Effector memory CD4-positive, alpha-beta T cell (primary cell): Measurements from ENCODE around the gene DPPA4.
"Not testable (repeated sequence)": the region's sequence is repeated elsewhere in the genome, so short reads cannot be mapped to it uniquely, and the experiment has no call there.

Source experiments
- DNase-seq, 3 donors: peaks; one replicate each; pipeline ENCODE4 v3.0.0-alpha.2; 2020
- H3K27ac ChIP-seq: 2 replicates; pipeline ENCODE4 v1.7.0; 2013; ENCODE audit warnings: mild to moderate bottlenecking, low read length, moderate library complexity; ENCODE audit not compliant: insufficient read depth, poor library complexity, severe bottlenecking
- H3K27me3 ChIP-seq: replicated peaks from 2 replicates; pipeline ENCODE4 v1.7.0; 2013; ENCODE audit warnings: mild to moderate bottlenecking, low read length; ENCODE audit not compliant: insufficient read depth, control insufficient read depth, poor library complexity, severe bottlenecking
- H3K36me3 ChIP-seq: 2 replicates; pipeline ENCODE4 v1.7.0; 2013; ENCODE audit warnings: mild to moderate bottlenecking, low read length, moderate library complexity; ENCODE audit not compliant: control insufficient read depth, insufficient read depth
- H3K4me1 ChIP-seq: 2 replicates; pipeline ENCODE4 v1.7.0; 2013; ENCODE audit warnings: low read length, mild to moderate bottlenecking; ENCODE audit not compliant: control insufficient read depth, insufficient read depth, poor library complexity, severe bottlenecking
- H3K4me3 ChIP-seq: 2 replicates; pipeline ENCODE4 v1.7.0; 2013; ENCODE audit warnings: low read length, low read depth, mild to moderate bottlenecking; ENCODE audit not compliant: insufficient read depth, poor library complexity, severe bottlenecking
- H3K9me3 ChIP-seq: 2 replicates; pipeline ENCODE4 v1.7.0; 2013; ENCODE audit warnings: mild to moderate bottlenecking, low read length, moderate library complexity; ENCODE audit not compliant: control insufficient read depth

Gene DPPA4

DNA sequence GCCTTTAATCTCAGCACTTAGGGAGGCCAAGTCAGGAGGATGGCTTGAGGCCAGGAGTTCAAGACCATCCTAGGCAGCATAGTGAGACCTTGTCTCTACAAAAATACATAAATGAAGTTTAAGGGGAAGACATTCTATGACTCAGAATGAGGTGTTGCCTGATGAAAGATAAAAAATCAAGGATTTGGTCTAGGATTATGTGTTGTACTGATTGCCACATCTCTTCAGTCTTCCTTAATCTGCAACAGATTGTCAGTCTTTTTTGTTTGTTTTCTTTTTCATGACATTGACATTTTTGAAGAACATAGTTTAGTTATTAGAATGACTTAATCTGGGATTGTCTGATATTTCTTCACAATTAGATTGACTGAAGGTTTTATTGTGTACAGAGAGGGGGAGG is 26.3 kb upstream of the DPPA4 start:
- Histone ChIP-seq H3K27me3 (no peaks in the 10 kb centered on the region), H3K4me3 (no peak overlapping the region), H3K4me1 (no peaks in the 10 kb centered on the region), H3K9me3 (no peaks in the 10 kb centered on the region), H3K36me3 (no peaks in the 10 kb centered on the region), H3K27ac (no peak overlapping the region)
- DNase-seq, result no peak

DNA sequence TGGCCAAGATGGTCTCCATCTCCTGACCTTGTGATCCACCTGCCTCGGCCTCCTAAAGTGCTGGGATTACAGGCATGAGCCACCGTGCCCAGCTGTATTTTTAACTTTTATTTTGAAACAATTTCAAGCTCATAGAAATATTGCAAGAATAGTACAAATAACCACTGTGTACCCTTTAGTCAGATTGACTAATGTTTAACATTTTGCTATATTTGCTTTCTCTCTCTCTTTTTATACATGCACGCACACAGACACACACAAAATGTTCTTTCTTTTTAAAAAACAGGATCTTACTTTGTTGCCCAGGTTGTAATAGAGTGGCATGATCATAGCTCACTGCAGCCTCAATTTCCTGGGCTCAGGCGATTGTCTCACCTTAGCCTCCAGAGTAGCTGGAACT is 25.5 kb upstream of the DPPA4 start:
- Histone ChIP-seq H3K27ac (no peak overlapping the region), H3K9me3 (no peaks in the 10 kb centered on the region), H3K4me1 (no peaks in the 10 kb centered on the region), H3K4me3 (no peak overlapping the region), H3K27me3 (no peaks in the 10 kb centered on the region), H3K36me3 (no peaks in the 10 kb centered on the region)
- no peak for DNase-seq

DNA sequence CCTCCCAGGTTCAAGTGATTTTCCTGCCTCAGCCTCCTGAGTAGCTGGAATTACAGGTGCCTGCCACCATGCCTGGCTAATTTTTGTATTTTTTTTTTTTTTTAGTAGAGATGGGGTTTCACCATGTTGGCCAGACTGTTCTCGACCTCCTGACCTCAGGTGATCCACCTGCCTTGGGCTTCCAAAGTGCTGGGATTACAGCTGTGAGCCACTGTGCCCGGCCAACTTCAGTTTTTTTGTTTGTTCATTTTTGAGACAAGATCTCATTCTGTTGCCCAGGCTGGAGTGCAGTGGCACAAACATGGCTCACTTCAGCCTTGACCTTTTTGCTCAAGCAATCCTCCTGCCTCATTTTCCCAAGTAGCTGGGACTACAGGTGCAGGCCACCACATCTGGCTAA is 21.5 kb upstream of the DPPA4 start:
- not testable (repeated sequence) for H3K27ac ChIP-seq, H3K27me3 ChIP-seq, H3K4me3 ChIP-seq, H3K36me3 ChIP-seq, DNase-seq, H3K4me1 ChIP-seq, H3K9me3 ChIP-seq

DNA sequence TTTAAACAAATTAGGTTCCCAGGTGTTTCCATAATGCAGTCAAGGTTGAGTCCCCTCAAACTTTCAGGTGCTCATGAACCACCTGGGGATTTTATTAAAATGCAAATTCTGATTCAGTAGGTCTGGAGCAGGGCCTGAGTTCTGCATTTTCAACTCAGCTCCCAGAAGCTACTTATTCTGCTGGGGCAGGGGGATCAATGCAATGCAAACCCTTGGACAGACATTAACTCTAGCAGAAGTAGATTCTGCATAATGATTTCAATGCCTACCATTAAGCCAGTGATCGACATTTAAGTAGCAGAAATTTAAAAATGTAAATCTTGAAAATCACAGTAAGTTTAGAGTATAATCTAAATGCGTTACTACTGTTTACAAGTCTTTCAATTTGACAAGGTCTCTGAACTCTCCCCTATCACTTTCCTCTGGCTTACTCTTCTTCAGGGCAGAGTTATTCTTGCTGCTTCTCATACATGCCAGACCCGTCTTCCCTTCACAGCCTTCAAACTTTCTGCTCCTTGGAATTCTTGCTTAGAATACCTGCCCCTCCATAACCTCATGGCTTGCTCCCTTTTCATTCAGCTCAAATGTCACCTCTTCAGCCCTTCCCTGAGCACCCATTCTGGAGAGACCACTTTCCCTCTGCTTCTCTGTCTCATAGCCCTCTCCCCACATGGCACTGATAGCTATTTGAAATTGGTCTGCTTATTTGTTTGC is 19.3 kb upstream of the DPPA4 start:
- no peak overlapping the region for H3K27ac ChIP-seq
- no peak overlapping the region for H3K4me3 ChIP-seq
- H3K36me3 ChIP-seq, result no peaks in the 10 kb centered on the region
- no peaks in the 10 kb centered on the region for H3K9me3 ChIP-seq
- no peaks in the 10 kb centered on the region for H3K27me3 ChIP-seq
- DNase-seq, result no peak
- no peaks in the 10 kb centered on the region for H3K4me1 ChIP-seq

DNA sequence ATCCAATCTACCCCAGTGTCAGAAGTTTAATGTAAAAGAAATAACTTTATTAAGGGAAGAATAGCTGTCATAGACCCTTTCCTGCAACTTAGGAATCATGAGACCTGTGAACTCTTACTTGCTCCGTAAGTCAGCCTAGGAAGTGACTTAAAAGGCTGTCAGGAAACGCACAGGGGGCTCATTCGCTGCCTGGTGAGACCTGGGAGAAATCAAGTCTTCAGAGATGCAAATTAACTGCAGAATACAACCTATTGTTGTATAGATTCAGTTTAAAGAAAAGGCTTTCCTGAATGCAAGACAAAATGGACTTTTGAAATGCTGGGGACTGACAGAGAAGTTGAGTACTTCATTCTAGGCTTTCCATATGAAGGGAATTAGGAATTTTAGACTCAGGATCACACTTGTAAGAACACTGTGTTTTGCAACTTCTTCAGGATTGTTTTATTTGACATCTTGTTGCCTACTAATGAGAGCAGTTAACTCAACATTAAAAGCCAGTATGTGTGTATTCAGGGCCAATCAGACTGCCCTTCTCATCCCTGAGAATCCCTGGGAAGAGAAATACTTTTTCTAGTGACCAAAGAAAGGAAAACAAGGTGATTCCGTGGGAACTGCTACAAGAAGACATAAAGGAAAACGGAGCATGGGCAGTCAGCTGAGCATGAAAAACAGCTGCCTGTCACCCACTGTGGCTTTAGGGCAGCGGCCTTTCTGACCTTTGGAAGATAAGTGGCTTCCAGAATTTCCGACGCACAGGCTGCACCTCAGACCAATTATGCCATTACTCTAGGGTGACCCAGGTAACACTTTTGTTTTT is 18.5 kb upstream of the DPPA4 start:
- no peak overlapping the region for H3K27ac ChIP-seq
- H3K9me3 ChIP-seq, result no peaks in the 10 kb centered on the region
- no peak for DNase-seq
- H3K4me3 ChIP-seq, result no peak overlapping the region
- no peaks in the 10 kb centered on the region for H3K4me1 ChIP-seq
- H3K36me3 ChIP-seq, result no peaks in the 10 kb centered on the region
- H3K27me3 ChIP-seq, result no peaks in the 10 kb centered on the region

DNA sequence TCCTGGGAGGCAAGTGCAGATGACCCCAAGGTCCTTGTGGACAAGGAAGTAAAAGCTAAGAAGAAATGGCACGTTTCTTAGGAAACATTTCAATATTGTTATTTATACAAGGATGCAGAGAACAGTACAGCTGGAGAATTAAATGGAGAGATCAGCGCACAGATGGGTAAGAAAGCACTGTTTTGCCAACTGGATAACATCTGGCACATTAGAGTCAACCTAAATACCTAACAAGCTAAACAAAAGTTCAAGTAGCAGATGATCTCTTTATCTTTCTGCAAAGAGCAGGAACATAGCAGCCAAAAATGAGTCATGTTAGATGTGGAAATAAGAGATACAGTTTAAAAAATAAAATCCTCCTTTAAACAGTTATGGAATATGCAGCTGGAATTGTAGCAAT is 15.7 kb upstream of the DPPA4 start:
- Histone ChIP-seq H3K9me3 (no peaks in the 10 kb centered on the region), H3K27me3 (no peaks in the 10 kb centered on the region), H3K27ac (no peak overlapping the region)

DNA sequence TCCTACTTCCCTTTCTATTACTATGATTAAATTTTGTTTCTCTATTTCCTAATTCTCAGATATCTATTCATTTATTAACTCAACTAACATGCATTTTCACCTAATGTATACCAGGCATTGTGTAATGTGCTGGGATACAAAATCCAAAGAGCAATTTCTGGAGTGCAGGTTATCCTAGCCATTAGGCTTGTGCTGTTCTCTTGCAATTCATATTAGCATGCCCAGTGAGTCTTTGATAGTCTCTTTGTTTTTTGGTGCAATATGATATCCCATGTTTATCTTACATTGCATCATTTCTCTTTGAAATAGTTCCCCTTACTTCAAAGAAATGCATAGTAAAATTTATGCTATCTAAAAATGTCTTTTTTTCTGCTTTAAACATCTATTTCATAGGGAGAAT is 13.9 kb upstream of the DPPA4 start:
- DNase-seq, result no peak
- Histone ChIP-seq H3K4me3 (no peak overlapping the region), H3K36me3 (no peaks in the 10 kb centered on the region), H3K9me3 (no peaks in the 10 kb centered on the region), H3K27me3 (no peaks in the 10 kb centered on the region), H3K4me1 (no peaks in the 10 kb centered on the region), H3K27ac (no peak overlapping the region)

More for the DNA sequence above, 15.7 kb upstream of the DPPA4 start:
- Histone ChIP-seq H3K4me1 (no peaks in the 10 kb centered on the region), H3K36me3 (no peaks in the 10 kb centered on the region), H3K4me3 (no peak overlapping the region)
- DNase-seq, result no peak

DNA sequence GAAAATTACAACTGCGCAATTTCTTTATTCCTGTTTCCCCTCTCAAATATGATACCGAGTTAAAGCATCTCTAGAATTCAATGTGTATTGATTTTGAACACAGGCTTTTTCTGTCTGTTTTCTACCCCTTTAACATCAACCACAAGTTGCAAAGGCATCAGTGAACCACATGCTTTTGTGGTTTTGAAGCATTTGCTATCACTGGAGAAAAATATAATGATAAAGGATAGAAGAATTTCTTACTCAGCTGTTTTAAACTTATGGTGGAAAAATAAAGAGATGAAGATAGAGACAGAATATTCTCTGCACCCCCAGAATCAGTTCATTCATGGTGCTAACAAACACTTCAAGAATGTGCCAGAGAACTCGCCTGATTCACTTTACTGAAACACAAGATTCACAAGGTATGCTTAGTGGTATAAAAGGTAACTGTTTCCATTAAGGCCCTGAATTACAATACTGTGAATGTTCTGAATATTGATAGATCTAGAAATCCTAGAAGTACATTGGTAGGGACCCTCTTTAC is 9.5 kb upstream of the DPPA4 start:
- no peaks in the 10 kb centered on the region for H3K36me3 ChIP-seq
- DNase-seq, result no peak
- H3K27ac ChIP-seq, result no peak overlapping the region
- no peaks in the 10 kb centered on the region for H3K27me3 ChIP-seq
- H3K4me3 ChIP-seq, result no peak overlapping the region
- H3K4me1 ChIP-seq, result no peaks in the 10 kb centered on the region
- H3K9me3 ChIP-seq, result no peaks in the 10 kb centered on the region

DNA sequence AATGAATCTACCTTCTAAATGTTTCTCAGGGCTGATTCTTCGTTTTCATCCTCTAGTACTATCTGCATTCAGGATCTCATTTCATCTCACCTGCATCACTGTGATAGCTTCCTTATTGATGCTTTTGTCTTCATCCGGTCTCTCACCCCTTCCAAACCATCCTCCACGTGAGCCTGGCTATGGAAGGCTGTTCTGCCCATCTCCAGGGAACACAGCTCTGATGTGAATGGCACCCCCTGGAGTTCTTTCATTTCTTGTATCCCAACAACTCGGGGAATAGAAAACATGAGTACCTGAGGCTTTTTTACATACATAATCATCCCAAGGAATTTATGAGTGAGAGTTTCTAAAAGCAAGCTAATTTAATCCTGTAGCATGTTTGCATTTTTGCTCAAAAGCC is 8.8 kb upstream of the DPPA4 start:
- Histone ChIP-seq H3K27me3 (no peaks in the 10 kb centered on the region), H3K36me3 (no peaks in the 10 kb centered on the region), H3K27ac (no peak overlapping the region), H3K4me1 (no peaks in the 10 kb centered on the region), H3K4me3 (no peak overlapping the region), H3K9me3 (no peaks in the 10 kb centered on the region)
- DNase-seq, result no peak
